Measurements from ENCODE around the gene ASRGL1. TPM values are rescaled to one million over a fixed set of nuclear protein-coding genes. Genes with fewer than 3 reads are reported as not detected.
A peak's percentile ranks its signal among the peaks of the same experiment; 100 is the strongest.
"Not testable (repeated sequence)": the region's sequence is repeated elsewhere in the genome, so short reads cannot be mapped to it uniquely, and the experiment has no call there.

The ASRGL1 gene
- total RNA-seq, 2 donors from 2014 or later, result 27.6 to 93.0 TPM

GRCh38 chr11:62353841-62354240 lies 16.6 kb downstream of the ASRGL1 start:
- TF ChIP-seq POLR2A (IDR thresholded peaks at IDR 0.05) (no peak), POLR2AphosphoS5 (IDR thresholded peaks at IDR 0.05) (peak; percentile 86)
- H3K27ac ChIP-seq, result peak overlapping the region; percentile 15 to 47
- no peak overlapping the region for H3K4me3 ChIP-seq
- intact Hi-C loops (cut with DNase I), result no loop called here
- H3K36me3 ChIP-seq, result no peaks in the 10 kb centered on the region
- WGBS, result 55% methylated on average over 1 of the region's 1 CpG
- no peaks in the 10 kb centered on the region for H3K9me3 ChIP-seq
- DNase-seq (ENCODE audit: low spot score), result peak; percentile 65
- no peaks in the 10 kb centered on the region for H3K4me1 ChIP-seq (replicated peaks)
- H3K27me3 ChIP-seq (replicated peaks; ENCODE audit: insufficient read depth), result no peaks in the 10 kb centered on the region

- TF ChIP-seq POLR2AphosphoS5 (IDR thresholded peaks at IDR 0.05), result no peak
- no peak for TF ChIP-seq POLR2A (IDR thresholded peaks at IDR 0.05)
- no peak for TF ChIP-seq CTCF (IDR thresholded peaks at IDR 0.05)
- Histone ChIP-seq H3K27me3 (replicated peaks; ENCODE audit: insufficient read depth) (no peaks in the 10 kb centered on the region), H3K36me3 (no peaks in the 10 kb centered on the region), H3K4me3 (no peak overlapping the region), H3K4me1 (replicated peaks) (no peaks in the 10 kb centered on the region), H3K9me3 (no peaks in the 10 kb centered on the region), H3K27ac (no peak overlapping the region)
- WGBS, result 95% methylated on average over 7 of the region's 7 CpGs
- intact Hi-C loops (cut with DNase I), result no loop called here
- DNase-seq (ENCODE audit: low spot score), result no peak
Measured at GRCh38 chr11:62358273-62358672, 21.0 kb downstream of the ASRGL1 start.

- Histone ChIP-seq H3K9me3 (no peaks in the 10 kb centered on the region), H3K4me3 (no peak overlapping the region), H3K27me3 (replicated peaks; ENCODE audit: insufficient read depth) (no peaks in the 10 kb centered on the region), H3K27ac (no peak overlapping the region), H3K4me1 (replicated peaks) (no peaks in the 10 kb centered on the region), H3K36me3 (no peaks in the 10 kb centered on the region)
- 82% methylated on average over 1 of the region's 1 CpG for WGBS
- DNase-seq (ENCODE audit: low spot score), result no peak
- TF ChIP-seq POLR2A (IDR thresholded peaks at IDR 0.05) (no peak), CTCF (IDR thresholded peaks at IDR 0.05) (no peak), POLR2AphosphoS5 (IDR thresholded peaks at IDR 0.05) (no peak)
- intact Hi-C loops (cut with DNase I), result no loop called here
Measured at GRCh38 chr11:62359475-62359874, 22.2 kb downstream of the ASRGL1 start.

- H3K4me1 ChIP-seq (replicated peaks), result no peaks in the 10 kb centered on the region
- no peak for TF ChIP-seq POLR2AphosphoS5 (IDR thresholded peaks at IDR 0.05)
- TF ChIP-seq POLR2A (IDR thresholded peaks at IDR 0.05), result no peak
- no peak for TF ChIP-seq CTCF (IDR thresholded peaks at IDR 0.05)
- H3K4me3 ChIP-seq, result no peak overlapping the region
- no peak for DNase-seq (ENCODE audit: low spot score)
- no peaks in the 10 kb centered on the region for H3K27me3 ChIP-seq (replicated peaks; ENCODE audit: insufficient read depth)
- intact Hi-C loops (cut with DNase I), result no loop called here
- no peaks in the 10 kb centered on the region for H3K9me3 ChIP-seq
- H3K27ac ChIP-seq, result peak overlapping the region in 1 of 2 donors; percentile 15
- H3K36me3 ChIP-seq, result no peaks in the 10 kb centered on the region
- 34% methylated on average over 4 of the region's 4 CpGs for WGBS
Measured at GRCh38 chr11:62360685-62361084, 23.4 kb downstream of the ASRGL1 start.

GRCh38 chr11:62368861-62369477 lies 31.7 kb downstream of the ASRGL1 start:
- H3K4me1 ChIP-seq (replicated peaks); H3K9me3 ChIP-seq; H3K27me3 ChIP-seq (replicated peaks; ENCODE audit: insufficient read depth); intact Hi-C loops (cut with DNase I); H3K36me3 ChIP-seq; H3K4me3 ChIP-seq: not testable (repeated sequence)
- TF ChIP-seq POLR2AphosphoS5 (IDR thresholded peaks at IDR 0.05), result peak; percentile 37
- 55% methylated on average over 7 of the region's 7 CpGs for WGBS
- peak overlapping the region in 1 of 2 donors; percentile 67 for H3K27ac ChIP-seq
- DNase-seq (ENCODE audit: low spot score), result peak; percentile 23
